ENCODE measurements around the gene SPG11.
"Not testable (repeated sequence)": the region's sequence is repeated elsewhere in the genome, so short reads cannot be mapped to it uniquely, and the experiment has no call there.

SPG11 gene

DNA sequence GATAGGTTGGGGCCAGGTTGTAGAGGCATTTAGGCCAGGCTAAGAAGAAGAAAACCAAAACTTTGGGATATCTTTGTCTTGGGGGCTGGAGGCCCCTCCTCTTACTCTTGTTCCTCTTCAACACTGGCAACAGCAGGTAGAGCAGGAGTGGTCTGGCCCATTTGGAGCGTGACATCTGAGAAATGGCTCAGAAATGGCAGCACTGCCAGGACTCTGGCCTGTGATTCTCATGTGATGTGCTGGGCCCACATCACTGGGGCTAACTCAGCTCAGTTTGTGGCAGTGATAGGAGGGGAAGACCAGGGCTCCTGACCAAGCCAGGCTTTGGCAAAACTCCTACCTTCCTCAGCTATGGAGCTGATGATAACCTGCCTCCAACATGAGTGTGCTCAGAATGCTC lies 29.2 kb upstream of the SPG11 start:
- Histone ChIP-seq H3K9ac (ENCODE audit: insufficient read length, low read depth) (no peak overlapping the region), H3K36me3 (ENCODE audit: insufficient read depth, insufficient read length, low read length) (no peaks in the 10 kb centered on the region), H3K27me3 (ENCODE audit: insufficient read depth, insufficient read length) (no peaks in the 10 kb centered on the region), H3K9me3 (ENCODE audit: insufficient read depth, low read length) (no peaks in the 10 kb centered on the region), H3K4me1 (ENCODE audit: insufficient read depth, insufficient read length) (no peaks in the 10 kb centered on the region), H3K4me3 (ENCODE audit: insufficient read length, low read depth) (no peak overlapping the region)
- no peak for DNase-seq (ENCODE audit: low read depth, low spot score)
- TF ChIP-seq YY1 (IDR thresholded peaks at IDR 0.05; ENCODE audit: insufficient read depth, insufficient read length) (no peak), SUZ12 (IDR thresholded peaks at IDR 0.05; ENCODE audit: extremely low read depth, insufficient read depth, insufficient read length) (no peak), ZNF274 (IDR thresholded peaks at IDR 0.05; ENCODE audit: low read depth, low read length) (no peak)

DNA sequence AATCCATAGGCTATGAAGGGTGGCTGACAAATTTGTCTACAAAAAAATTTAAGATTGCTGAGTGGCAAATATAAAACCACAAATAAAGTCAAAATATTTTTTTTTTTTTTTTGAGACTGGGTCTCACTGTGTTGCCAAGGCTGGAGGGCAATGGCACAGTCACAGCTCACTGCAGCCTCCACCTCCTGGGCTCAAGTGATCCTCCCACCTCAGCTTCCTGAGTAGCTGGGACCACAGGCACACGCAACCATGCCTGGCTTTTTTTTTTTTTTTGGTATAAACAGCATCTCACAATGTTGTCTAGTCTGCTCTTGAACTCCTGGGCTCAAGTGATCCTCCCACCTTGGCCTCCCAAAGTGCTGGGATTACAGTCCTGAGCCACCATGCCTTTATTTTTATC lies 26.8 kb upstream of the SPG11 start:
- DNase-seq (ENCODE audit: low read depth, low spot score); H3K4me1 ChIP-seq (ENCODE audit: insufficient read depth, insufficient read length); H3K36me3 ChIP-seq (ENCODE audit: insufficient read depth, insufficient read length, low read length); H3K27me3 ChIP-seq (ENCODE audit: insufficient read depth, insufficient read length); H3K9ac ChIP-seq (ENCODE audit: insufficient read length, low read depth); H3K9me3 ChIP-seq (ENCODE audit: insufficient read depth, low read length); H3K4me3 ChIP-seq (ENCODE audit: insufficient read length, low read depth): not testable (repeated sequence)

DNA sequence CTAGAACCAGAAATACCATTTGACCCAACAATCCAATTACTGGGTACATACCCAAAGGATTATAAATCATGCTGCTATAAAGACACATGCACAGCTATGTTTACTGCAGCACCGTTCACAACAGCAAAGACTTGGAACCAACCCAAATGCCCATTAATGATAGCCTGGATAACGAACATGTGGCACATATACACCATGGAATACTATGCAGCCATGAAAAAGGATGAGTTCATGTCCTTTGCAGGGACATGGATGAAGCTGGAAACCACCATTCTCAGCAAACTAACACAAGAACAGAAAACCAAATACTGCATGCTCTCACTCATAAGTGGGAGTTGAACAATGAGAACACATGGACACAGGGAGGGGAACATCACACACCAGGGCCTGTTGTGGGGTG lies 25.9 kb upstream of the SPG11 start:
- H3K4me1 ChIP-seq (ENCODE audit: insufficient read depth, insufficient read length); H3K27me3 ChIP-seq (ENCODE audit: insufficient read depth, insufficient read length); H3K36me3 ChIP-seq (ENCODE audit: insufficient read depth, insufficient read length, low read length); H3K9ac ChIP-seq (ENCODE audit: insufficient read length, low read depth); H3K4me3 ChIP-seq (ENCODE audit: insufficient read length, low read depth); DNase-seq (ENCODE audit: low read depth, low spot score); H3K9me3 ChIP-seq (ENCODE audit: insufficient read depth, low read length): not testable (repeated sequence)

DNA sequence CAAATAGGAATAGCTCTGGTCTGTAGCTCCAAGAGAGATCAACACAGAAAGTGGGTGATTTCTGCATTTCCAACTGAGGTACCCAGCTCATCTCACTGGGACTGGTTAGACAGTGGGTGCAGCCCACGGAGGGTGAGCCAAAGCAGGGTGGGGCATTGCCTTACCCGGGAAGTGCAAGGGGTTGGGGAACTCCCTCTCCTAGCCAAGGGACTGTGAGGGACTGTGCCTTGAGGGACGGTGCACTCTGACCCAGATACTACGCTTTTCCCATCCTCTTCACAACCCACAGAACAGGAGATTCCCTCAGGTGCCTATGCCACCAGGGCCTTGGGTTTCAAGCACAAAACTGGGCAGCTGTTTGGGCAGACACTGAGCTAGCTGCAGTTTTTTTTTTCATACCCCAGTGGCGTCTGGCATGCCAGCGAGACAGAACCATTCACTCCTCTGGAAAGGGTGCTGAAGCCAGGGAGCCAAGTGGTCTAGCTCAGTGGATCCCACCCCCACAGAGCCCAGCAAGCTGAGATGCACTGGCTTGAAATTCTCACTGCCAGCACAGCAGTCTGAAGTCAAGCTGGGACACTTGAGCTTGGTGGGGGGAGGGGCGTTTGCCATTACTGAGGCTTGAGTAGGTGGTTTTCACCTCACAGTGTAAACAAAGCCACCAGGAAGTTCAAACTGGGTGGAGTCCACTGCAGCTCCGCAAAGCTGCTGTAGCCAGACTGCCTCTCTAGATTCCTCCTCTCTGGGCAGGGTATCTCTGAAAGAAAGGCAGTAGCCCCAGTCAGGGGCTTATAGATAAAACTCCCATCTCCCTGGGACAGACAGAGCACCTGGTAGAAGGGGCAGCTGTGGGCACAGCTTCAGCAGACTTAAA lies 19.6 kb upstream of the SPG11 start:
- DNase-seq (ENCODE audit: low read depth, low spot score): peak; percentile 54
- not testable (repeated sequence) for H3K27me3 ChIP-seq (ENCODE audit: insufficient read depth, insufficient read length); H3K4me3 ChIP-seq (ENCODE audit: insufficient read length, low read depth); H3K4me1 ChIP-seq (ENCODE audit: insufficient read depth, insufficient read length); H3K9me3 ChIP-seq (ENCODE audit: insufficient read depth, low read length); H3K36me3 ChIP-seq (ENCODE audit: insufficient read depth, insufficient read length, low read length)
- H3K9ac ChIP-seq (ENCODE audit: insufficient read length, low read depth): peak overlapping the region; percentile 42

DNA sequence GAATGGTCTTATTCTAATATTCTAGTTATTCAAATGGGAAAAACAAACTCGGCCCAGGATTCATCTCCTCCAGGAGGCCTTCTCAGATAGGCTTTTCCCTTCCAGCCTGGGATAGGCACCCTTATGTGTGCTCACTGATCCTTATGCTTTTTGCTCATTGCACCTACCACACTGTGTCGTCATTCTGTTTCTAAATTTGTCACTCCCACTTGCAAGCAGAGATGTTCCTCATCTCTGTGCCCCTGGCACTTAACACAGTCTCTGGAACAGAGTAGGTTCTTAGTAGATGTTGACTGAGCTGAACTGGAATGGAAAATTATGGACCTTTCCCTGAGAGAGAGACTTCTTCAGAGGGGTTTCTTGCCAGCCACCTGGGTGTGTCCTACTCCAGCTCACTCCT lies 18.7 kb upstream of the SPG11 start:
- Histone ChIP-seq H3K27me3 (ENCODE audit: insufficient read depth, insufficient read length) (no peaks in the 10 kb centered on the region), H3K9ac (ENCODE audit: insufficient read length, low read depth) (no peak overlapping the region), H3K36me3 (ENCODE audit: insufficient read depth, insufficient read length, low read length) (no peaks in the 10 kb centered on the region), H3K4me1 (ENCODE audit: insufficient read depth, insufficient read length) (peaks cover 2% of the 10 kb centered on the region), H3K9me3 (ENCODE audit: insufficient read depth, low read length) (no peaks in the 10 kb centered on the region; the same call in 1 of the 2 replicates), H3K4me3 (ENCODE audit: insufficient read length, low read depth) (no peak overlapping the region)
- TF ChIP-seq YY1 (IDR thresholded peaks at IDR 0.05; ENCODE audit: insufficient read depth, insufficient read length) (no peak), SUZ12 (IDR thresholded peaks at IDR 0.05; ENCODE audit: extremely low read depth, insufficient read depth, insufficient read length) (no peak), ZNF274 (IDR thresholded peaks at IDR 0.05; ENCODE audit: low read depth, low read length) (no peak)
- DNase-seq (ENCODE audit: low read depth, low spot score): no peak

DNA sequence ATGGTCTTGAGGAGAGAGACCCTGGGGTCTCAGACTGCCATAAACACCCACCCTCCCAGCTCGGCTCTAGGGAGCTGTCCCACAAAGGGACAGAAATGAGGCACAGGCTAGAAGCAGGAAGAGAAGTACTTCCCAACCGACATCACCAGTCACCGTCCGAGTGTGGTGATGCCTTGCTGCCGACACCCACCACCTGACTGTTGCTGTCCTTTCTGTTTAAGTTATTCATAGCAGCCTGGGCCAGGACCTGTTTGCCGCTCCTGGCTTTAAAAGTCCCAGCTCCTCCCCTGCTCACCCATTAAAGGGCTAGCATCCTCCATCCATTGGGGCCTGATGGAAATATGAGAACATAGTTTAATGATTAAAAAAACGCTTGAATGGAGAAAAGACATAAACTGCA lies 13.2 kb upstream of the SPG11 start:
- Histone ChIP-seq H3K36me3 (ENCODE audit: insufficient read depth, insufficient read length, low read length) (no peaks in the 10 kb centered on the region), H3K4me3 (ENCODE audit: insufficient read length, low read depth) (no peak overlapping the region), H3K9ac (ENCODE audit: insufficient read length, low read depth) (no peak overlapping the region), H3K9me3 (ENCODE audit: insufficient read depth, low read length) (no peaks in the 10 kb centered on the region), H3K4me1 (ENCODE audit: insufficient read depth, insufficient read length) (no peaks in the 10 kb centered on the region), H3K27me3 (ENCODE audit: insufficient read depth, insufficient read length) (no peaks in the 10 kb centered on the region)
- DNase-seq (ENCODE audit: low read depth, low spot score): no peak
- TF ChIP-seq SUZ12 (IDR thresholded peaks at IDR 0.05; ENCODE audit: extremely low read depth, insufficient read depth, insufficient read length) (no peak), YY1 (IDR thresholded peaks at IDR 0.05; ENCODE audit: insufficient read depth, insufficient read length) (no peak), ZNF274 (IDR thresholded peaks at IDR 0.05; ENCODE audit: low read depth, low read length) (no peak)

DNA sequence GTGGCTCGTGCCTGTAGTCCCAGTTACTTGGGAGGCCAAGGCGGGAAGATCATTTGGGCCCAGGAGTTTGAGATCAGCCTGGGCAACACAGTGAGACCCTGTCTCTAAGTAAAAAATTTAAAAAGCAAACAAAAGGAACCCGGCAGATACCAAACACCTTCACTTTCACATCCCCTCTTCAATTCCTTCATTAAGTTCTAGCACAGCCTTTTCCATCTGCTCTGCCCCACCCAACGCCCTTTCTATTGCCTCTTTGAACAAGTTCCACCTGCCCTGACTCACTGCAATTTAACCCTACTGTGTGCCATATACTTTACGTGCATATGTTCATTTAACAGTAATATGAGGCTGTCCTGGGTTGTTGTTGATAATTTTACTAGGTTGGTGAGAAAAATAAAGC lies 12.4 kb upstream of the SPG11 start:
- Histone ChIP-seq H3K9me3 (ENCODE audit: insufficient read depth, low read length) (no peaks in the 10 kb centered on the region), H3K27me3 (ENCODE audit: insufficient read depth, insufficient read length) (no peaks in the 10 kb centered on the region), H3K9ac (ENCODE audit: insufficient read length, low read depth) (no peak overlapping the region), H3K4me1 (ENCODE audit: insufficient read depth, insufficient read length) (no peaks in the 10 kb centered on the region), H3K4me3 (ENCODE audit: insufficient read length, low read depth) (no peak overlapping the region), H3K36me3 (ENCODE audit: insufficient read depth, insufficient read length, low read length) (no peaks in the 10 kb centered on the region)
- TF ChIP-seq ZNF274 (IDR thresholded peaks at IDR 0.05; ENCODE audit: low read depth, low read length): no peak
- no peak for TF ChIP-seq SUZ12 (IDR thresholded peaks at IDR 0.05; ENCODE audit: extremely low read depth, insufficient read depth, insufficient read length)
- TF ChIP-seq YY1 (IDR thresholded peaks at IDR 0.05; ENCODE audit: insufficient read depth, insufficient read length): no peak
- no peak for DNase-seq (ENCODE audit: low read depth, low spot score)

DNA sequence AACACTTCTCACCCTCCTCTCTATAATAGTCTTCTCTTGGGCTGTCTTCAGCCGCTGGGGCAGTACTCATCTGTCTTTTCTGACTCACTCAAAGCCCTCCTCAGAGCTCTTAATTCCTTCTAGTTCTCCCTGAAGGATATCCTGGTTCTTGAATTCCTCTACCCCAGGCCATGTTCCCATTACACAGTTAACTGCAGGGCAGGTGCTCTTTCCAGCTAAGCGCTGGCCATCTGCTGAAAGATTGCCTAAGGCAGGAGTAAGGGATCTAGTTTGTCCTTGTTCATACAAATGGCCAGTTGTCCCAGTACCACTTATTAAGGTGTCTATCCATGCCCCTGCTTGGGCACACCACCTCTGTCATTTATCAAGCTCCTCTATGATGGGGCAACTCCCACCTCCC lies 10.2 kb upstream of the SPG11 start:
- Histone ChIP-seq H3K36me3 (ENCODE audit: insufficient read depth, insufficient read length, low read length) (no peaks in the 10 kb centered on the region), H3K4me1 (ENCODE audit: insufficient read depth, insufficient read length) (no peaks in the 10 kb centered on the region), H3K4me3 (ENCODE audit: insufficient read length, low read depth) (no peak overlapping the region), H3K9me3 (ENCODE audit: insufficient read depth, low read length) (no peaks in the 10 kb centered on the region), H3K9ac (ENCODE audit: insufficient read length, low read depth) (no peak overlapping the region), H3K27me3 (ENCODE audit: insufficient read depth, insufficient read length) (no peaks in the 10 kb centered on the region)
- no peak for DNase-seq (ENCODE audit: low read depth, low spot score)
- TF ChIP-seq ZNF274 (IDR thresholded peaks at IDR 0.05; ENCODE audit: low read depth, low read length): no peak
- no peak for TF ChIP-seq YY1 (IDR thresholded peaks at IDR 0.05; ENCODE audit: insufficient read depth, insufficient read length)
- no peak for TF ChIP-seq SUZ12 (IDR thresholded peaks at IDR 0.05; ENCODE audit: extremely low read depth, insufficient read depth, insufficient read length)

Data from NT2/D1 (cell line).